ENCODE measurements around the gene COL28A1. TPM values are rescaled to one million over a fixed set of nuclear protein-coding genes. Genes with fewer than 3 reads are reported as not detected.
"Not testable (repeated sequence)": the region's sequence is repeated elsewhere in the genome, so short reads cannot be mapped to it uniquely, and the experiment has no call there.

The COL28A1 gene
- total RNA-seq, 4 donors from 2014 or later = 1.6 to 10.5 (median 3.2) TPM

DNA sequence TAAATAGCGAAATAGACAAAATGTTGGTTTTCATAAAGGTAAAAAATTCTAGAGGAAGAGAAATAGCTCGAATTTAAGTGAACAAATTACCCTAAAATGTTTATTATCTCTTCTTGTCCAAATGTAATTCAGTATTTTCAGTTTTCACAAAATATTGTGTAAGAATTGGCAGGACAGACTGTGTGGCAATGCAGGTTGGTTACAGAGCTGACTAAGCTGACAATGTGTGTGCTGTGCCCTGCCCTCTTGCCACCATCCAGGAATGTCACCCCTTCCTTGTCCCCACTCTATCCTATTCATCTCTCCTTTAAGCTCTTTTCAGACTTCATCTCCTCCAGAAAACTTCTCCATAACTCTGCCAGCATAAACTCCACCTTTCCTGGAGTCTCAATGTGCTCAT lies 46.1 kb downstream of the COL28A1 start:
- TF ChIP-seq, protein P1, sequence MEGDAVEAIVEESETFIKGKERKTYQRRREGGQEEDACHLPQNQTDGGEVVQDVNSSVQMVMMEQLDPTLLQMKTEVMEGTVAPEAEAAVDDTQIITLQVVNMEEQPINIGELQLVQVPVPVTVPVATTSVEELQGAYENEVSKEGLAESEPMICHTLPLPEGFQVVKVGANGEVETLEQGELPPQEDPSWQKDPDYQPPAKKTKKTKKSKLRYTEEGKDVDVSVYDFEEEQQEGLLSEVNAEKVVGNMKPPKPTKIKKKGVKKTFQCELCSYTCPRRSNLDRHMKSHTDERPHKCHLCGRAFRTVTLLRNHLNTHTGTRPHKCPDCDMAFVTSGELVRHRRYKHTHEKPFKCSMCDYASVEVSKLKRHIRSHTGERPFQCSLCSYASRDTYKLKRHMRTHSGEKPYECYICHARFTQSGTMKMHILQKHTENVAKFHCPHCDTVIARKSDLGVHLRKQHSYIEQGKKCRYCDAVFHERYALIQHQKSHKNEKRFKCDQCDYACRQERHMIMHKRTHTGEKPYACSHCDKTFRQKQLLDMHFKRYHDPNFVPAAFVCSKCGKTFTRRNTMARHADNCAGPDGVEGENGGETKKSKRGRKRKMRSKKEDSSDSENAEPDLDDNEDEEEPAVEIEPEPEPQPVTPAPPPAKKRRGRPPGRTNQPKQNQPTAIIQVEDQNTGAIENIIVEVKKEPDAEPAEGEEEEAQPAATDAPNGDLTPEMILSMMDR (IDR thresholded peaks at IDR 0.05) = no peak
- TF ChIP-seq POLR2A (IDR thresholded peaks at IDR 0.05) = no peak
- DNase-seq (ENCODE audit: low spot score in 2 of 2) = no peak
- intact Hi-C loops (cut with DNase I; ENCODE audit: low total_unique reads) = no loop called here

DNA sequence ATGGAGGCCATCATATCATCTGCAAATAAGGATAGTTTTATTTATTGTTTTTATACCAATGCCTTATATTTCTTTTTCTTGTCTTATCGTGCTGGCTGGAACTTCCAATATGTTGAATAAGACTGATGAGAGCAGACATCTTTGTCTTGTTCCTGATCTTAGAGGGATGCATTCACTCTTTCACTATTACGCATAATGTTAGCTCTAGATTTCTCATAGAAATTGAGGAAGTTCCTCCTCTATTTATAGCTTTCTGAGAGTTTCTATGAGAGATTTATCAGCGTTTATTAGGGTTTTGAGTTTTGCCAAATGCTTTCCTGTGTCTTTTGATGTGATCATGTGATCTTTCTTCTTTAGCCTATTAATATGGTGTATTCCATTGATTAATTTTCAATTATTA lies 49.3 kb downstream of the COL28A1 start:
- no peak overlapping the region for H3K4me3 ChIP-seq (ENCODE audit: low read depth, poor library complexity, severe bottlenecking)
- TF ChIP-seq, protein P1 (IDR thresholded peaks at IDR 0.05) = no peak
- TF ChIP-seq POLR2A (IDR thresholded peaks at IDR 0.05) = no peak
- intact Hi-C loops (cut with DNase I; ENCODE audit: low total_unique reads) = no loop called here
- DNase-seq (ENCODE audit: low spot score in 2 of 2) = no peak
- 86 to 90% methylated on average over 3 of the region's 3 CpGs for WGBS, 2 donors

More for the DNA sequence above, 46.1 kb downstream of the COL28A1 start:
- no peak overlapping the region for H3K4me3 ChIP-seq (ENCODE audit: low read depth, poor library complexity, severe bottlenecking)
- 78 to 82% methylated on average over 2 of the region's 2 CpGs for WGBS, 2 donors

DNA sequence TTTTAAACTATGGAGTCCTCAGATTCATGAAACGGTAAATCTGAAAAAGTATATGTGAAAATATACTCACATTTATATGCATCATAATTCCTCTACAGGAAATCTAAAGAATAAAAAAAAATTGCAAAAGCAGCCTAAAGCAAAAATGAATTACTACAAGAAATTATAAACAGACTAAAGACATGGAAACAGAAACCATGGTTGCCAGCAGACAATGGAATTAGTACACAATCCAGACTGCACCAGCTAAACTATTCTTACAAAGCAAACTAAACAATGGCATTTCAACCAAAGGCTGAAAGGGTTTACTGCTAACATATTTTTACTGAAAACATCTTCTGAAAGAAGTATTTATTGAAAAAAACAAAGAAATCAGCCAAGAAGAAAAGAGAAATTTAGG lies 51.6 kb downstream of the COL28A1 start:
- intact Hi-C loops (cut with DNase I; ENCODE audit: low total_unique reads) = no loop called here
- 96 to 98% methylated on average over 1 of the region's 1 CpG for WGBS, 2 donors
- H3K4me3 ChIP-seq (ENCODE audit: low read depth, poor library complexity, severe bottlenecking) = no peak overlapping the region
- TF ChIP-seq POLR2A (IDR thresholded peaks at IDR 0.05) = no peak
- TF ChIP-seq, protein P1 (IDR thresholded peaks at IDR 0.05) = no peak
- no peak for DNase-seq (ENCODE audit: low spot score in 2 of 2)

DNA sequence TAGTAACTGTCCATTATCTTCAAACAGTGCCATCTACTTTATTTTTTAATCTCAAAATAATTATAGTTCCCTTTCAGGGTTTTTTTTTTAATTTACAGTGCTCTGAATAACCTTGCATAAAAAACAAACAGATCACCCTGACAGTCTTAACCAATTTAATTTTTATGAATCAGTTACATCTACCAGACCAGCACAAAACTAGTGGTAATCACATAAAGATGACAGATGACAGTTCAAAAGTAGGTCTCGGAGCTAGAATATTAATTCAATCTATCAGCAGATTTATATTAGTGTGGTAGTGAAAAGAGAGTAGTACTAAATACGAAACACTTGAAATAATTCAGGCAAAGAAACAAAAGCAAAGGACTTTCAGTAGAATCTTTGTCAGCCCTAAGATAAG lies 53.9 kb downstream of the COL28A1 start:
- no peak for TF ChIP-seq POLR2A (IDR thresholded peaks at IDR 0.05)
- TF ChIP-seq, protein P1 (IDR thresholded peaks at IDR 0.05) = no peak
- H3K4me3 ChIP-seq (ENCODE audit: low read depth, poor library complexity, severe bottlenecking) = no peak overlapping the region
- no peak for DNase-seq (ENCODE audit: low spot score in 2 of 2)
- intact Hi-C loops (cut with DNase I; ENCODE audit: low total_unique reads) = no loop called here
- 91 to 94% methylated on average over 2 of the region's 2 CpGs for WGBS, 2 donors

DNA sequence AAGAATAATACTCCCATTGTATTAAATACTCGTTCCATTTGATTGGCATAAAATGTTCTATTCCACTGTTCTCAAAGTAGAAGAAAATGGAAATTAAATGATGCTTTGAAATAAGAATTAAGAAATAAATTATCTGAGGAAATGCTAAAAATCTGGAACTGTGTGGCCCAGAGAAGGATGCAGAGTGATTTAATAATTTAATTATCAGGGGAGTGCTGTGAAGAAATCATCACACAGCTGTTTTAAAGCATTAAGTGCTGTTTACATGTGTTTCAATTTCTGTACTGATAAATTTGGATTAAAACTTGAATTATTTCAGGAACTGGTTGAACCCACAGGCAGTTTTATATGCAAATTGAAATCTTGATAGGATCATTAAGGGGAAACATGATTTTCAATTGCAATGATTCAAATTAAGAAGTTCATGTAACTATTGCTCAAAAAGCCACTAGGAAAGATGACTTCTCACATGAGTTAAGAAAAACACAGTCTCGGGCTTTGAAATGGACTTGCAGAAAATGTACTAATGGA lies 56.3 kb downstream of the COL28A1 start:
- TF ChIP-seq, protein P1 (IDR thresholded peaks at IDR 0.05) = no peak
- no peak for TF ChIP-seq POLR2A (IDR thresholded peaks at IDR 0.05)
- no peak overlapping the region for H3K4me3 ChIP-seq (ENCODE audit: low read depth, poor library complexity, severe bottlenecking)
- intact Hi-C loops (cut with DNase I; ENCODE audit: low total_unique reads) = no loop called here
- 72 to 77% methylated on average over 2 of the region's 2 CpGs for WGBS, 2 donors
- no peak for DNase-seq (ENCODE audit: low spot score in 2 of 2)

DNA sequence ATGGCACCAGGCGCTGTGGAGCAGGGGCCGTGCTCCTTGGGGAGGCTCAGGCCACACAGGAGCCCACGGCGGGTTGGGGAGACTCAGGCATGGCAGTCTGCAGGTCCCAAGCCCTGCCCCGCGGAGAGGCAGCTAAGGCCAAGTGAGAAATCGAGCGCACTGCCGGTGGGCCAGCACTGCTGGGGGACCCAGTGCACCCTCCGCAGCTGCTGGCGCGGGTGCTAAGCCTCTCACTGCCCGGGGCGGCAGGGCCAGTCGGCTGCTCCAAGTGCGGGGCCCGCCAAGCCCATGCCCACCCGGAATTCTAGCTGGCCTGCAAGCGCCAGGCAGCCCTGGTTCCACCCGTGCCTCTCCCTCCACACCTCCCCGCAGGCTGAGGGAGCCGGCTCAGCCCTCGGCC lies 57.1 kb downstream of the COL28A1 start:
- intact Hi-C loops (cut with DNase I; ENCODE audit: low total_unique reads) = no loop called here
- no peak for DNase-seq (ENCODE audit: low spot score in 2 of 2)
- TF ChIP-seq POLR2A (IDR thresholded peaks at IDR 0.05) = no peak
- TF ChIP-seq, protein P1 (IDR thresholded peaks at IDR 0.05) = no peak
- no peak overlapping the region for H3K4me3 ChIP-seq (ENCODE audit: low read depth, poor library complexity, severe bottlenecking)
- 93% methylated on average over 12 to 23 of the region's 23 CpGs for WGBS, 2 donors

DNA sequence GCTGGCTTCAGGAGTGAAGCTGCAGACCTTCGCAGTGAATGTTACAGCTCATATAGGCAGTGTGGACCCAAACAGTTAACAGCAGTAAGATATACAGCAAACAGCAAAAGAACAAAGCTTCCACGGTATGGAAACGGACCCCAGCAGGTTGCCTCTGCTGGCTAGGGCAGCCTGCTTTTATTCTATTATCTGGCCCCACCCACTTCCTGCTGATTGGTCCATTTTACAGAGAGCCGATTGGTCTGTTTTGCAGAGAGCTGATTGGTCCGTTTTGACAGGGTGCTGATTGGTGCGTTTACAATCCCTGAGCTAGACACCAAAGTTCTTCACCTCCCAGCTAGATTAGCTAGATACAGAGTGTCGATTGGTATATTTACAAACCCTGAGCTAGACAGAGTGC lies 58.0 kb downstream of the COL28A1 start:
- H3K4me3 ChIP-seq (ENCODE audit: low read depth, poor library complexity, severe bottlenecking); intact Hi-C loops (cut with DNase I; ENCODE audit: low total_unique reads); DNase-seq (ENCODE audit: low spot score in 2 of 2): not testable (repeated sequence)
- 94 to 98% methylated on average over 7 of the region's 7 CpGs for WGBS, 2 donors

Measured in lower leg skin (tissue), 4 donors.